Measurements from ENCODE around the gene TBX1. TPM values are rescaled to one million over a fixed set of nuclear protein-coding genes. Genes with fewer than 3 reads are reported as not detected.

TBX1 gene
- total and polyA plus RNA-seq, 2 of the 8 experiments (the other 6 are each of a cell fraction or from before 2014, with no cell fraction given): 0.28 TPM; not detected in 1

DNA sequence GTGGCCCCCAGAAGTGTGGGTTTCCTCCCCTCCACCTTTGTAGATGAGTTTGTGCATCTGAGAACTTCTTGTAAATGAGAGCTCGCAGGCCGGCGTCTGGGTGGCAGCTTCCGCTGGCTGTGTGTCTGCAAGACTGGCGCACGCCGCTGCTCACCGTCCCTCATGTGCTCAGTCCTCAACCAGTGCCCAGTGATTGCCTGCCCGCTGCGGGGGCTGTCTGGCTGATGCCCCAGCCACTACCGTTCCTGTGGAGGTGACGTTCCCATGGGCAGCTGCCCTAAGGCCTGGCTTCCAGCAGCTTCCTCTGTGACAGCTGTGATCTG is 8.8 kb downstream of the TBX1 start (continued):
- TF ChIP-seq EZH2 (IDR thresholded peaks at IDR 0.05; ENCODE audit: low read depth, low read length, severe bottlenecking) (no peak), RBBP5 (IDR thresholded peaks at IDR 0.05; ENCODE audit: borderline replicate concordance, low read depth, low read length) (no peak), SIRT6 (IDR thresholded peaks at IDR 0.05; ENCODE audit: low read length) (no peak), BRCA1 (IDR thresholded peaks at IDR 0.05; ENCODE audit: low read depth, low read length) (no peak), SRF (IDR thresholded peaks at IDR 0.05; ENCODE audit: low read depth, low read length) (no peak)
